Activated CD4-positive, alpha-beta memory T cell treated with anti-CD3 and anti-CD28 coated beads for 36 hours (primary cell): Measurements from ENCODE around the gene FAM171A2. TPM values are rescaled to one million over a fixed set of nuclear protein-coding genes. Genes with fewer than 3 reads are reported as not detected.

Experiments used
- CTCF ChIA-PET: fragments of 350-600 bp; sonication (Branson Sonifier 250); formaldehyde crosslinking; loops from one replicate; lab custom pipeline; 2021; ENCODE audit warnings: antibody characterized with exemption, inconsistent platforms; lab: Charles Lee
- POLR2A ChIA-PET: fragments of 350-600 bp; sonication (Branson Sonifier 250); formaldehyde crosslinking; loops from one replicate; lab custom pipeline; 2021; ENCODE audit warnings: antibody characterized with exemption; lab: Charles Lee
- DNase-seq: peaks from one replicate; pipeline ENCODE4 v3.0.0-alpha.2; 2020
- H3K27ac Mint-ChIP-seq: one replicate; pipeline ENCODE4 v1.8.0; 2021; ENCODE audit warnings: mixed read lengths
- H3K27me3 Mint-ChIP-seq: one replicate; pipeline ENCODE4 v1.8.0; 2021; ENCODE audit warnings: mixed read lengths
- H3K36me3 Mint-ChIP-seq: one replicate; pipeline ENCODE4 v1.8.0; 2021; ENCODE audit warnings: mixed read lengths
- H3K4me1 Mint-ChIP-seq: one replicate; pipeline ENCODE4 v1.8.0; 2021; ENCODE audit warnings: low read depth, mixed read lengths
- H3K4me3 Mint-ChIP-seq: one replicate; pipeline ENCODE4 v1.8.0; 2021; ENCODE audit warnings: mild to moderate bottlenecking, mixed read lengths
- H3K9me3 Mint-ChIP-seq: one replicate; pipeline ENCODE4 v1.8.0; 2021; ENCODE audit warnings: mixed read lengths
- intact Hi-C: fragments of 100-400 bp; cut with micrococcal nuclease; formaldehyde crosslinking; loops from one replicate; pipeline ENCODE4 v1.15.1; 2023
- total RNA-seq, 2 experiments: library from RNA; stranded (reverse); gene quantifications; one replicate each; pipeline ENCODE4 v1.2.3, GENCODE V29; 2021

Gene FAM171A2
- total RNA-seq, 2 experiments from 2014 or later: 0.19 to 0.21 TPM

DNA sequence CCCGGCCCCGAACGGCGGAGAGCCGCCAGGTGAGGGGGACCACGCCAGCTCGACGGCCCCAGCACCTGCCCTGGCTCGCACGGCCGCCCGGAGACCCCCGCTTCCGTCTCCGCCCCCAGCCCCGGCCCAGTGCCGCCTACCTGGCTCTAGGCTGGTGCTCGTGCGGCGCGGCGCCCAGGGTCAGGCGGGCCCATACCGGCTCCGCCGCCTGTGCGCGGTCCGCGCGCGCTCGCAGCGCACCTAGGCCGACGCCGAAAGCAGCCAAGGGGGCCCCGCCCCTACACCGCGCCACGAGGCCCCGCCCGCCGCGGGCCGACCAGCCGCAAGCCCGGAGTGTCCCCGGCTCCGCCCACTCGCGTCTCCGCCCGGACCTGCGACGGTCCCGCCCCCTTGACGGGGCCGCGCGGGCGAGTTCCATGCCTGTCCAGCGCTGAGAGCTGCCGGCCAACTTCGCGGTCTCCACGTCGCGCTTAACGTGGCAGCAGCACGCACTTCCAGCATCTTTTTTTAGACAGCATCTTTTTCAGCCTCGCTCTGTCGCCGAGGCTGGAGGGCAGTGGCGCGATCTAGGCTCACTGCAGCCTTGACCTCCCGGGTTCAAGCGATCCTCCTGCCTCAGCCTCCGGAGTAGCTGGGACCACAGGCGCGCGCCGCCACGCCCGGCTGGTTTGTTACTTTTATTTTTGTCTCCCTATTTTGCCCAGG is 38.9 kb downstream of the FAM171A2 start, which contains the start of gene SLC25A39:
Gene SLC25A39, minus strand, starts transcription at position 253 of the 705 bp plus-strand sequence. CDS start 1,261 bp downstream, outside the sequence.
- peak within 1 kb of the TSS; percentile 94 for H3K27ac Mint-ChIP-seq
- H3K9me3 Mint-ChIP-seq: no peaks in the 10 kb centered on the region
- intact Hi-C loops: loop anchor here (1.0 to 5.0 kb wide), 5 partner anchors 16 to 317 kb away; partner anchors contain the start of genes HROB and RUNDC3A
- H3K36me3 Mint-ChIP-seq: peaks cover 11% of the 10 kb centered on the region
- H3K27me3 Mint-ChIP-seq: no peaks in the 10 kb centered on the region
- peak; percentile 96 for DNase-seq
- H3K4me3 Mint-ChIP-seq: peak within 1 kb of the TSS; percentile 89
- POLR2A ChIA-PET: interaction anchor here (0.6 to 2.5 kb wide), 7 partner anchors 9 to 115 kb away, joined by 3 to 9 read pairs (median 4); partner anchors contain the start of gene GRN
- H3K4me1 Mint-ChIP-seq: peaks cover 21% of the 10 kb centered on the region
- CTCF ChIA-PET: interaction anchor here (0.5 to 1.9 kb wide), 6 partner anchors 16 to 259 kb away, joined by 3 to 15 read pairs (median 4); partner anchors contain the start of genes GRN, HDAC5, LSM12 and RUNDC3A

DNA sequence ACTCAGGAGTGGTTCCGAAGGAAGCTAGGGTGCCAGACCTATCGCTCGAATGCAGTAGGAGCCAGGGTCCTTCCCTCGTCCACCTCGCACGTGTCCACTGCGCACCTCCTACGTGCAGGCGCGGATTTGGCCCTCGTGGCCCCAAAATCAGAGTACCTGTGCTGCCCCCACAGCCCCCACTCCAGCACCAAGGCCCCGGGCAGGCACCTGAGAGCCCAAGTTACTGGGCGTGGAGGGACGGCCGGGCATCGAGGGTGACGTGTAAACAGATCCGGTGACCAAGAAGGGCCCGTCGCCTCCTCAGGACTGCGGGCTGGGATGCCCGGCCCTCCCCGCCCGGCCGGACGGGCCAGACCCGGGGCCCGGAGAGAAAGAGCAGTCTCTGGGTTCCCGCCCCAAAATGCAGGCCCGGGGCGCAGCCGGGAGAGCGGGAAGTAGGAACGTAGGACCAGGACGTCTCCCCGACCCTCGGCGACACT is 39.5 kb downstream of the FAM171A2 start:
- DNase-seq: peak; percentile 27
- Mint-ChIP-seq H3K9me3 (no peaks in the 10 kb centered on the region), H3K36me3 (peaks cover 16% of the 10 kb centered on the region), H3K27ac (peak overlapping the region; percentile 51), H3K4me1 (peaks cover 21% of the 10 kb centered on the region), H3K27me3 (no peaks in the 10 kb centered on the region), H3K4me3 (peak overlapping the region; percentile 81)
- POLR2A ChIA-PET: interaction anchor here (0.6 to 2.5 kb wide), 6 partner anchors 8 to 114 kb away, joined by 3 to 9 read pairs (median 4); partner anchors contain the start of gene GRN
- intact Hi-C loops: loop anchor here (1.0 to 2.0 kb wide), 3 partner anchors 15 to 183 kb away; partner anchors contain the start of genes HROB and RUNDC3A
- CTCF ChIA-PET: interaction anchor here (0.5 to 1.9 kb wide), 5 partner anchors 16 to 258 kb away, joined by 3 to 15 read pairs (median 3); partner anchors contain the start of genes HDAC5, LSM12 and RUNDC3A

DNA sequence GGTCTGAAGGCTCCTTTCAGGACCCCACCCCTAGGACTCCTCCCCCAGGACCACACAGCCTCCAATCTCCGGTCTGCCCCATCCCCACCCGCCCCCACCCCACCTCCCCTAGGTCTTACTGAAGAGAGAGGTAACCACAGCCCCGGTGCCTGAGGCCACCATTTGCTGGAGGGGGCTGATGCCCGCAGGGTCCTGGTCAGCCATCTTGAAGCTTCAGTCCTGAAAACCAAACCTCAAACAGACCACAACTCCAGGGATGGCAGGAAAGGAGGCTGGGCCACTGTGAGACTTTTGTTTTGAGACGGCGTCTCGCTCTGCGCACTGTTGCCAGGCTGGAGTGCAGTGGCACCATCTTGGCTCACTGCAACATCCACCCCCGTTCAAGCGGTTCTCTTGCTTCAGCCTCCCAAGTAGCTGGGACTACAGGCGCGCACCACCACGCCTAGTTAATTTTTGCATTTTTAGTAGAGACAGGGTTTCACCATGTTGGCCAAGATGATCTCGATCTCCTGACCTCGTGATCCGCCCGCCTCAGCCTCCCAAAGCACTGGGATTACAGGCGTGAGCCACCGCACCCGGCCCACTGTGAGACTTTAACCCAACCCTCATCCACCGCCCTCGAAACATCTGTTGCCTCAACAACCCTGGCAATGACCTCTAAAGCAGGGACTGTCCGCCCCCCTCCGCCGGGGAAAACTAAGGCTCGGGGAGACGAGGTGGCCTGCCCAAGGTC is 40.1 kb downstream of the FAM171A2 start:
- Mint-ChIP-seq H3K4me3 (peak overlapping the region; percentile 81), H3K27me3 (no peaks in the 10 kb centered on the region), H3K9me3 (no peaks in the 10 kb centered on the region), H3K27ac (no peak overlapping the region), H3K4me1 (peaks cover 21% of the 10 kb centered on the region), H3K36me3 (peaks cover 16% of the 10 kb centered on the region)
- ChIA-PET CTCF (interaction anchor here (0.5 to 1.9 kb wide), 5 partner anchors 15 to 257 kb away, joined by 3 to 15 read pairs (median 3); partner anchors contain the start of genes GRN, HDAC5, LSM12 and RUNDC3A), POLR2A (interaction anchor here (0.6 to 2.0 kb wide), 4 partner anchors 8 to 113 kb away, joined by 3 to 9 read pairs (median 4); partner anchors contain the start of gene GRN)
- intact Hi-C loops: loop anchor here (1.0 to 2.0 kb wide), 3 partner anchors 15 to 182 kb away; partner anchors contain the start of genes HROB and RUNDC3A
- DNase-seq: no peak

DNA sequence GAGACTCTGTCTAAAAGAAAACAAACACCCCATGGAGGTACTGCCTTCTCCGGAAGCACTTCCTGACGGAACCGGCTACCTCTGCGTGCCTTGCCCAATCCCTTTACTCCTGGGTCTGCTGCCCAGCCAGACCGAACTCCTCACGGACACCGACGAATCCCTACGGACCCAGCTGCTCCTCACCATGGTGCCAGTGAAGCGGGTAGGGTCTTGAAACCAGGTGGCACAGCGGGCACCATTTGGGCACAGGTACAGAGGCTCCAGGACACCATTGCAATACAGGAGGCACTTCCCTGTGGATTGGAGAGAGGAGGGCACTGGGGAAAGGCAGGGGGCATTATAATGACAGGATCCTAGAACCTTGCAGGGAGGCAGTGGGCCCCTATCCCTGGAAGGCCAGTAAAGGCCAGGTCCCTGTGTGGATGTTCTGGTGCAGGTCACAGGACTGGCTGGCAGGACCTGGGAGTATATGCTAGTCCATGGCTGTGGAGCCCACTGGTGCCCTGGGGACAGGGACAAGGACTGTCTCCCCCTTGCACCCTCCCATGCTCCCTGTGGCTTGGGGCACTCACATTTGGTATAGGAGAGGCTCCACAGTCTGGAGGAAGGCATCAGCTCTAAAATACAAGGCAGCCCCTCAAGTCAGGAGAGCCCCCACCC is 41.3 kb downstream of the FAM171A2 start:
- intact Hi-C loops: no loop called here
- Mint-ChIP-seq H3K27ac (no peak overlapping the region), H3K36me3 (peaks cover 16% of the 10 kb centered on the region), H3K9me3 (no peaks in the 10 kb centered on the region), H3K27me3 (peaks cover 3% of the 10 kb centered on the region), H3K4me3 (no peak overlapping the region), H3K4me1 (peaks cover 16% of the 10 kb centered on the region)
- CTCF ChIA-PET: interaction anchor here (0.6 kb wide), 1 partner anchor 412 kb away, joined by 4 read pairs; no protein-coding TSS in a partner anchor
- POLR2A ChIA-PET: no interaction called here
- no peak for DNase-seq

DNA sequence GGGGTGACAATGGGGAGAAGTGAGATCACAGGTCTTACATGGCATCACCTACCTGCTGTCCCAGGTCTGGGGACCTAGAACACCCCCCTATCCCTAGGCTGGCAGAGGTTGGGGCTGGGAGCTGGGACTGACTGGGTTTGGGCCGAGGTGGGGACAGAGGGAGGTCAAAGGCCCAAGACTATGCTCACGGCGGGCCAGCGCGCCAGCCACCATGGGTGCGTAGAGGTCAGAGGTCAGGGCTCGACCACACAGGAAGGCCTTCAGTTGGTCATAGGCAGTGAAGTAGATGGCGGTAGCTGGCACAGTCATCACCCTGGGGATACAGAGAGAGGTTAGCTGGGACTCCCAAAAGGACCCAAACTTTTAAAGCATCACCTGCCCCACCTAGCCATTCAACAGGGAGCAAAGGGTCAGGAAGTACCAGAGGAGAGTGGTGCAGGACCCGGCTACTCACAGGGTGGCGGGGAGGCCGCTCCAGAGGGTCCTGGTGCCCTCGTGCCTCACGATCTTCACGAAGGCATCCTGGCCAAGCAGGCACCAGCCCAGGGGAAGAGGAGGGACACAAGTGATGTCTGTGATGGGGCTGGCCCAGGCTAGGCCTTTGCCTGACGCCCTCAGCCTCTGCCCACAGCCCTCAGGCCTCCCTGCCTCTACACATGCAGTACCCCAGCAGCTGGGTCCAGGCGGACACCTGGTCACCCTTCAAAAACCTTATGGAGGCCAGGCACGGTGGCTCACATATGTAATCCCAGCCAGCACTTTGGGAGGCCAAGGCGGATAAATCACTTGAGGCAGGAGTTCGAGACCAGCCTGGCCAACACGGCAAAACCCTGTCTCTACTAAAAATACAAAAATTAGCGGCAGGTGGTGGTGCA is 42.2 kb downstream of the FAM171A2 start:
- peaks cover 14% of the 10 kb centered on the region for H3K4me1 Mint-ChIP-seq
- intact Hi-C loops: no loop called here
- H3K36me3 Mint-ChIP-seq: peaks cover 16% of the 10 kb centered on the region
- DNase-seq: no peak
- no peak overlapping the region for H3K4me3 Mint-ChIP-seq
- ChIA-PET POLR2A (no interaction called here), CTCF (interaction anchor here (0.8 to 1.7 kb wide), 3 partner anchors 10 to 112 kb away, joined by 3 to 10 read pairs (median 4); no protein-coding TSS in a partner anchor)
- peaks cover 11% of the 10 kb centered on the region for H3K27me3 Mint-ChIP-seq
- no peaks in the 10 kb centered on the region for H3K9me3 Mint-ChIP-seq
- H3K27ac Mint-ChIP-seq: no peak overlapping the region

DNA sequence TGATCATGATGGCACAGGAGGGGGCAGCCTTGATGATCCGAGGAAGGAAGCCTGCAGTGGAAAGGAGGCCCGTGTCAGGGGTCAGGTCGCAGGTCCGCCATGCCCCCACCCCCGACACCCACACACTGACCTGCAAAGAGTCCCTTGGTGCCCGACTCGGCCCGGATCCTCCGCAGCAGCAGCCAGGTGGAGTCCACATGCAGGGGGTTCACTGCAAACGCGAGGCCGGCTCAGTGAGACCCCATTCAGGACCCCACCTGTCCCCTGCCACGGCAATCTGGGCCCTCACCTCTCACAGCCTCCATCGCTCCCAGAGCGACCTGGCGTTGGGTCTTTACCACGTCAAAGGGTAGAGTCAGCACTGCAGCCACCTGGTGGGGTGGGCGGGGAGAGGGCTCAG is 43.6 kb downstream of the FAM171A2 start:
- Mint-ChIP-seq H3K9me3 (no peaks in the 10 kb centered on the region), H3K27ac (no peak overlapping the region), H3K4me1 (peaks cover 21% of the 10 kb centered on the region), H3K27me3 (peaks cover 22% of the 10 kb centered on the region), H3K4me3 (no peak overlapping the region), H3K36me3 (peaks cover 15% of the 10 kb centered on the region)
- POLR2A ChIA-PET: interaction anchor here (1.8 kb wide), 1 partner anchor 110 kb away, joined by 4 read pairs; no protein-coding TSS in a partner anchor
- CTCF ChIA-PET: interaction anchor here (1.7 kb wide), 1 partner anchor 11 kb away, joined by 10 read pairs; no protein-coding TSS in a partner anchor
- DNase-seq: no peak
- intact Hi-C loops: no loop called here

DNA sequence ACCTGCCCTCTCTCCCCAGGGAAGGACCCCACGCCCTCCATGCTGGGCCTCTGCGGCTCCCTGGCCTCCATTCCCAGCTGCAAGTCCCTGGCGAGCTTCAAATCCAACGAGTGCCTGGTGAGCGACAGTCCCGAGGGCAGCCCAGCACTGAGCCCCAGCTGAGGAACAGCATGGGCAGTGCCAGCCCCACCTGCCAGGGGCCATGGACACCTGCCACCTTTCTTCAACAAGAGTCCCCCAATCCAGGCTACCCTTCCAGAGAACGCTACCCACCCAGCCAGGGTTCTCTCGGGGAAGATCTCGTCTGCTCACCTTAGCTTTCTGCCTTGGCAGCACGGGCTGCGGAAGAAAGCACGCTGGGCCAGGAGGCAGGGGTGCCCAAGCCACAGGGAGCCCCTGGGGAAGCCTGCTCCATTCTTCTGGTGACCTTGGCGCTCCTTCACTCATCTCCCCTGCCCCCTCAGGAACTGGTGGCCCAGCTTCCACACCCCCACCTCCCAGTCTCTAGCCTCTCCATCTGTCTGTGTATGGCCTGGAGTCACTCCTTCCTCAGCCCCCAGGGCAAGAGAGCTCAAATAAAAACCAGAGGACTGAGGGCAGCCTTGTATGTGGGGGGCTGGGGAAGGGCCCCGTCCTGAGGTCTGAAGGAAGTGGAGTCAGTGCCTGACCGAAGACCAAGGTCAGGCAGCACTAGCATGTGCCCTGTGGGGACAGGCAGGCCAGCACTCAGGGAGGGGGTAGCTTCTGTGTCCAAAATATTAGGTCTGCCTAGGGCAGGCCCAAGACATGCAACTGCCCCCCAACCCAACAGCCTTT is 45.4 kb downstream of the FAM171A2 start:
- CTCF ChIA-PET: interaction anchor here (1.0 to 1.1 kb wide), 2 partner anchors 12 to 115 kb away, joined by 3 to 4 read pairs; no protein-coding TSS in a partner anchor
- intact Hi-C loops: no loop called here
- Mint-ChIP-seq H3K9me3 (no peaks in the 10 kb centered on the region), H3K4me1 (peaks cover 12% of the 10 kb centered on the region), H3K4me3 (no peak overlapping the region), H3K27ac (no peak overlapping the region), H3K27me3 (peaks cover 29% of the 10 kb centered on the region), H3K36me3 (peaks cover 15% of the 10 kb centered on the region)
- DNase-seq: no peak
- POLR2A ChIA-PET: interaction anchor here (1.0 kb wide), 1 partner anchor 108 kb away, joined by 3 read pairs; no protein-coding TSS in a partner anchor

DNA sequence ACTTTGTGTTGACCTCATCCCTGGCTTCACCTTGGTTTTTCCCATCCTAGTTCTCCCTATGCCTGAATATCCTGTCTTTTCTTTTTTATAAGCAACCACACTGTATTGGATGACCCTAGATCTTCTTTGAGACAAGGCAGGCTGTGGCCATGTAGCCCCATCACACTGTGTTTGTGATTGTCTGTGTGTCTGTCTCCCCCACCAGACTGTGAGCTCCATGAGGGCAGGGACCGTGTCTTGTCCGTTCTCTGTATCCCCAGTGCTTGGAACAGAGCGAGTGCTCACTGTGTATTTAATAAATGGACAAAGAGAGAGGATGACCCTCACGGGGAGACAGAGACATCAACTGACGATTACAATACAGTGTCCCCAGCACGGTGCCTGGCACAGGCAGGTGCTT is 46.1 kb downstream of the FAM171A2 start:
- Mint-ChIP-seq H3K4me3 (peak overlapping the region; percentile 5), H3K9me3 (no peaks in the 10 kb centered on the region), H3K27me3 (peaks cover 29% of the 10 kb centered on the region), H3K4me1 (peaks cover 11% of the 10 kb centered on the region), H3K36me3 (peaks cover 15% of the 10 kb centered on the region), H3K27ac (no peak overlapping the region)
- ChIA-PET CTCF (interaction anchor here (1.0 to 1.3 kb wide), 4 partner anchors 9 to 114 kb away, joined by 3 to 5 read pairs (median 4); no protein-coding TSS in a partner anchor), POLR2A (no interaction called here)
- no peak for DNase-seq
- intact Hi-C loops: no loop called here

DNA sequence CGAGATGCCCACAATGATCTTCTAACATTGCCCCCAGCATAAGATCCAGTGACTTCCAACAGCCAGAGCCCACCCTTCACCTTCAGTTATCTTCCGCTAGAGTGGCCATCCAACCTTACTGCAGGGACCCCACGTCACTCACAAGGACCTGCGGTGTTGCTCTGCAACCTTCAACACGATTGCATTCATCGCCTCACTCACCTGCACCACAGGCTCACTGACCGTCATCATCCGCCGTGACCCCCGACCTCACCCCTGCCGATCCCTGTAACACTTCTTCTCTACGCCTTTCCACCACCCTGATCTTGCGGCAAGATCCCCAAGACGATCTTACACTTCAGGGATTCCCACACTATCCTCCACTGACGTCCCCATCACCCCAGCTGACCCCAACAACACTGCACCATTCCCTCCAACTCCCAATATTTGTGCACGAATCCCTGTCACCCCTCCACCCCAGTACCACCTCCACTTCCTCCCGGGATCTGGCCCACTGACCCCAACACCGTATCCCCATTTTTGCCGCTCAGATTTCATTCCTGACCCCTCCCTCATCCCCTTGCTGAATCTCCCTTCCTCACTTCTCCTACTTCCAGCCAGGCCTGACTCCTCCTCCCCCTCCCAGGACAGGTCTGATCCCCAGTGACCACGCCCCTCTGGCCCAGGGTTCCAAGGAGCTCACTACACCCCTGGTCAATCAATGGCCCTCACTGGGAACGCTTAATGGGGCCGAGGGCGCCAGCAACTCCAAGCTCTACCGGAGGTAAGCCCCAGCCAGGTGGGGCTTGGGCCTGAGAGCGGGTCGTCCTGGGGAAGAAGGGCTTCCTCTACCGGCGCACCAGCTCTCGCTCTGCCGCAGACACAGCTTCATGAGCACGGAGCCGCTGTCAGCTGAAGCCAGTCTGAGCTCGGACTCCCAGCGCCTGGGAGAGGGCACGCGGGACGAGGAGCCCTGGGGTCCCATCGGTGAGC is 47.6 kb downstream of the FAM171A2 start:
- Mint-ChIP-seq H3K36me3 (peaks cover 6% of the 10 kb centered on the region), H3K9me3 (no peaks in the 10 kb centered on the region), H3K27ac (no peak overlapping the region), H3K4me3 (peak overlapping the region; percentile 61), H3K4me1 (peaks cover 10% of the 10 kb centered on the region), H3K27me3 (peaks cover 29% of the 10 kb centered on the region)
- DNase-seq: no peak
- intact Hi-C loops: no loop called here
- ChIA-PET CTCF (interaction anchor here (1.1 to 1.3 kb wide), 6 partner anchors 11 to 113 kb away, joined by 3 to 6 read pairs (median 4); no protein-coding TSS in a partner anchor), POLR2A (interaction anchor here (1.9 kb wide), 1 partner anchor 8 kb away, joined by 5 read pairs; the partner anchor contains the start of gene SLC25A39)
